ENCODE measurements around the gene SLC9A2. TPM values are rescaled to one million over a fixed set of nuclear protein-coding genes. Genes with fewer than 3 reads are reported as not detected.
A peak's percentile ranks its signal among the peaks of the same experiment; 100 is the strongest.

Gene SLC9A2
- total and polyA plus RNA-seq, 2 of the 13 experiments (the other 11 are each of a cell fraction or from before 2014, with no cell fraction given) = 0.02 TPM; not detected in 1

DNA sequence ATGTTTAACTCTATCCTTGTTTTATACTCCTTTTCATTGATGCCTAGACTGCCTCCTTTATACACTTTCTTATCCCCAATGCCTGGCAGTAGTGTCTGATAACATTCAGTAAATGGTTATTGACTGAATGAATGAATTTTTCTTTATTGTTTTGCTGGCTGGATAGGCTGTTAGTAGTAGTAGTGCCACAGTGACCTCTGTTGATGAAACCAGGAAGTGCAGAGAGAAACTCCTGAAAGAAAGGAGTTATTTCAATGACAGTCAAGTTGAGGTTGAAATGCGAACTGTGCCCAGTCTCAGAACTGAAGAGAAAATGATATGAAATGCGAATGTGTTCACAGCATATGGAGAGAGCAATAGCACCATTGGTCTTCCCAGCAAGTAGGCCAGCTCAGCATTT, 26.8 kb upstream of the SLC9A2 start:
- intact Hi-C loops (cut with micrococcal nuclease; ENCODE audit: unreplicated experiment) (no loop called here), in situ Hi-C loops (cut with HindIII; ENCODE audit: extremely low pct_ligation_motif_present, low pct_unique_long_range_greater_than_20kb) (no loop called here)
- DNase-seq (ENCODE audit: low spot score) = no peak
- no peaks in the 10 kb centered on the region for H3K79me2 ChIP-seq (ENCODE audit: insufficient read depth, low read length)
- H4K20me1 ChIP-seq (ENCODE audit: insufficient read depth, low read length) = no peaks in the 10 kb centered on the region
- H3K27me3 ChIP-seq (ENCODE audit: control insufficient read depth in 1 of 2, insufficient read depth in 2 of 2, low read length in 2 of 2) = no peaks in the 10 kb centered on the region; a peak in 1 of 5 replicates
- no peak for ATAC-seq
- no peaks in the 10 kb centered on the region for H3K36me3 ChIP-seq (replicated peaks in 1 of 2; ENCODE audit: control insufficient read depth in 1 of 2, insufficient read depth in 2 of 2, low read length in 2 of 2)
- no peak overlapping the region for H3K27ac ChIP-seq (ENCODE audit: extremely low read length, insufficient read depth, low read length)
- WGBS (ENCODE audit: low lambda C conversion rate) = 54% methylated on average over 2 of the region's 2 CpGs
- no peaks in the 10 kb centered on the region for H3K4me1 ChIP-seq (ENCODE audit: insufficient read depth, low read length)
- ChIA-PET CTCF (ENCODE audit: low intra/inter-chr PET ratio, low total read pairs) (no interaction called here), POLR2A (no interaction called here)
- no peak for FAIRE-seq
- no TSS peak for BruUV-seq (replicated peaks)
- H3K9me3 ChIP-seq (ENCODE audit: low read length) = no peaks in the 10 kb centered on the region
- no peak overlapping the region for H3K9ac ChIP-seq (ENCODE audit: insufficient read depth, low read depth, low read length)
- H3K4me2 ChIP-seq (ENCODE audit: low read depth, low read length) = no peak overlapping the region
- H2AFZ ChIP-seq (ENCODE audit: low read length) = no peak overlapping the region
- no peak overlapping the region for H3K4me3 ChIP-seq (replicated peaks in 1 of 3; ENCODE audit: insufficient read depth in 1 of 3, low read depth in 2 of 3, low read length in 3 of 3)
- TF ChIP-seq, protein P1, sequence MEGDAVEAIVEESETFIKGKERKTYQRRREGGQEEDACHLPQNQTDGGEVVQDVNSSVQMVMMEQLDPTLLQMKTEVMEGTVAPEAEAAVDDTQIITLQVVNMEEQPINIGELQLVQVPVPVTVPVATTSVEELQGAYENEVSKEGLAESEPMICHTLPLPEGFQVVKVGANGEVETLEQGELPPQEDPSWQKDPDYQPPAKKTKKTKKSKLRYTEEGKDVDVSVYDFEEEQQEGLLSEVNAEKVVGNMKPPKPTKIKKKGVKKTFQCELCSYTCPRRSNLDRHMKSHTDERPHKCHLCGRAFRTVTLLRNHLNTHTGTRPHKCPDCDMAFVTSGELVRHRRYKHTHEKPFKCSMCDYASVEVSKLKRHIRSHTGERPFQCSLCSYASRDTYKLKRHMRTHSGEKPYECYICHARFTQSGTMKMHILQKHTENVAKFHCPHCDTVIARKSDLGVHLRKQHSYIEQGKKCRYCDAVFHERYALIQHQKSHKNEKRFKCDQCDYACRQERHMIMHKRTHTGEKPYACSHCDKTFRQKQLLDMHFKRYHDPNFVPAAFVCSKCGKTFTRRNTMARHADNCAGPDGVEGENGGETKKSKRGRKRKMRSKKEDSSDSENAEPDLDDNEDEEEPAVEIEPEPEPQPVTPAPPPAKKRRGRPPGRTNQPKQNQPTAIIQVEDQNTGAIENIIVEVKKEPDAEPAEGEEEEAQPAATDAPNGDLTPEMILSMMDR (CRISPR knock-in tag; IDR thresholded peaks at IDR 0.05) = peak; percentile 41
- TF ChIP-seq, protein P2, sequence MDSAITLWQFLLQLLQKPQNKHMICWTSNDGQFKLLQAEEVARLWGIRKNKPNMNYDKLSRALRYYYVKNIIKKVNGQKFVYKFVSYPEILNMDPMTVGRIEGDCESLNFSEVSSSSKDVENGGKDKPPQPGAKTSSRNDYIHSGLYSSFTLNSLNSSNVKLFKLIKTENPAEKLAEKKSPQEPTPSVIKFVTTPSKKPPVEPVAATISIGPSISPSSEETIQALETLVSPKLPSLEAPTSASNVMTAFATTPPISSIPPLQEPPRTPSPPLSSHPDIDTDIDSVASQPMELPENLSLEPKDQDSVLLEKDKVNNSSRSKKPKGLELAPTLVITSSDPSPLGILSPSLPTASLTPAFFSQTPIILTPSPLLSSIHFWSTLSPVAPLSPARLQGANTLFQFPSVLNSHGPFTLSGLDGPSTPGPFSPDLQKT (CRISPR knock-in tag; IDR thresholded peaks at IDR 0.05; ENCODE audit: borderline replicate concordance) = no peak
- TF ChIP-seq JARID2 (CRISPR knock-in tag; IDR thresholded peaks at IDR 0.05; ENCODE audit: insufficient replicate concordance) (no peak), ZFY (CRISPR knock-in tag; IDR thresholded peaks at IDR 0.05) (no peak), CBX1 (IDR thresholded peaks at IDR 0.05; ENCODE audit: low read depth) (no peak), MAFK (conservative IDR thresholded peaks at IDR 0.05 in 1 of 2, IDR thresholded peaks at IDR 0.05 in 1 of 2; ENCODE audit: low read length in 2 of 2) (peak; percentile 16 to 46; a peak in 3 of 4 replicates)
- TF ChIP-seq, protein P3, sequence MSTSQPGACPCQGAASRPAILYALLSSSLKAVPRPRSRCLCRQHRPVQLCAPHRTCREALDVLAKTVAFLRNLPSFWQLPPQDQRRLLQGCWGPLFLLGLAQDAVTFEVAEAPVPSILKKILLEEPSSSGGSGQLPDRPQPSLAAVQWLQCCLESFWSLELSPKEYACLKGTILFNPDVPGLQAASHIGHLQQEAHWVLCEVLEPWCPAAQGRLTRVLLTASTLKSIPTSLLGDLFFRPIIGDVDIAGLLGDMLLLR (CRISPR knock-in tag; IDR thresholded peaks at IDR 0.05) = no peak

Measured in HepG2 (cell line).